ENCODE data around the gene IFT88. TPM values are rescaled to one million over a fixed set of nuclear protein-coding genes. Genes with fewer than 3 reads are reported as not detected.

The IFT88 gene
- total and polyA plus RNA-seq, 2 of the 8 experiments (the other 6 are each of a cell fraction or from before 2014, with no cell fraction given), result 1.7 to 5.8 TPM

DNA sequence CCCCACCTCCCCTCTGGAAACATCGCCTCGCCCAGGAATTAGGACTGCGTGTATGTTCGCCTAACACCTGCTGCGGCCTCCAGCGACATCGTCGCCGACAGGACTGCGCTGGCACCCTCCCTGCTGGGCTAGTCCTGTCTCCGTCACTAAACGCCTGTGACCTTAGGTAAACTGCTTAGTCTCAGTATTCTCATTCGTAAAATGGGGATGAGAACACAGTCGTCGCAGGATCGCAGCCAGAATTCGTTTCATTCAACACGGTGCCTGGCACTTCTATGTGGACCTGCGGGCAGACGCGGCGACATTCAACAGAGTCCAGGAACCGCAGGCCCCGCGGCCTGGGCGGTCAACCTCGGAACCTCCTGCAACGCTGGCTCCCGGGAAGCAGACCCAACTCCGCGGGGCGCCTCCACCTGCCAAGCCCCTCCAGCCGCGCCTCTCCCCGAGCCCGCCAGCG, 41.8 kb upstream of the IFT88 start:
- DNase-seq (ENCODE audit: low read depth in 1 of 2, low spot score in 2 of 2), result peak in 1 of 2 experiments; percentile 77
- CTCF ChIA-PET (ENCODE audit: partially characterized antibody), result no interaction called here
- H3K4me2 ChIP-seq (ENCODE audit: insufficient read depth in 1 of 2, low read depth in 2 of 2, low read length in 2 of 2), result peak overlapping the region; percentile 78 to 99
- H3K56ac ChIP-seq (replicated peaks; ENCODE audit: insufficient read length, low read depth, low read length), result no peak overlapping the region
- H4K91ac ChIP-seq (replicated peaks; ENCODE audit: insufficient read length, low read length), result peak overlapping the region; percentile 56
- H3K36me3 ChIP-seq (ENCODE audit: control insufficient read depth in 2 of 4, insufficient read depth in 4 of 4, low read length in 3 of 4), result no peaks in the 10 kb centered on the region
- POLR2A ChIA-PET (ENCODE audit: partially characterized antibody), result no interaction called here
- H4K5ac ChIP-seq (ENCODE audit: insufficient read length, low read depth, low read length), result no peak overlapping the region
- H2BK15ac ChIP-seq (ENCODE audit: low read length), result no peak overlapping the region
- no peak overlapping the region for H2AK5ac ChIP-seq (ENCODE audit: low read depth, low read length)
- no peak overlapping the region for H2BK120ac ChIP-seq (replicated peaks; ENCODE audit: low read depth, low read length)
- H3K23me2 ChIP-seq (ENCODE audit: low read depth, low read length), result peaks cover 12% of the 10 kb centered on the region
- H4K8ac ChIP-seq (ENCODE audit: extremely low read depth, insufficient read depth, low read length), result no peak overlapping the region
- H3K4me3 ChIP-seq (ENCODE audit: extremely low read depth in 1 of 4, insufficient read depth in 2 of 4, low read depth in 3 of 4, low read length in 4 of 4), result peak overlapping the region; percentile 50 to 69 (median 54)
- no peaks in the 10 kb centered on the region for H4K20me1 ChIP-seq (replicated peaks in 1 of 2; ENCODE audit: control insufficient read depth in 1 of 2, insufficient read depth in 2 of 2, low read length in 2 of 2)
- H3K23ac ChIP-seq (ENCODE audit: insufficient read length), result no peak overlapping the region
- H2BK12ac ChIP-seq (ENCODE audit: low read depth, low read length), result no peak overlapping the region; the same call in 1 of the 2 replicates
- 2% methylated on average over 32 of the region's 37 CpGs; no CpG with 5 or more reads in 1 of the 2 experiments for WGBS, 2 experiments (ENCODE audit: extremely low coverage in 1 of 2, insufficient coverage in 1 of 2, insufficient read length in 1 of 2, insufficient replicate concordance in 2 of 2, low coverage in 1 of 2, low lambda C conversion rate in 2 of 2, missing lambda C conversion rate in 1 of 2)
- H3K4ac ChIP-seq (replicated peaks; ENCODE audit: insufficient read length, low read depth, low read length), result peak overlapping the region; percentile 84
- no peak for FAIRE-seq
- no peak overlapping the region for H3K27ac ChIP-seq (ENCODE audit: low read depth, low read length)
- H3K9me3 ChIP-seq (ENCODE audit: insufficient read depth in 2 of 2, low read depth in 1 of 2, low read length in 1 of 2), result no peaks in the 10 kb centered on the region
- peaks cover 0 to 7% (median 4%) of the 10 kb centered on the region in 4 experiments; a peak in 5 of 7 replicates for H3K4me1 ChIP-seq (replicated peaks in 1 of 4; ENCODE audit: control insufficient read depth in 3 of 4, insufficient read depth in 4 of 4, low read length in 3 of 4)
- H2BK20ac ChIP-seq (ENCODE audit: low read length), result peak overlapping the region; percentile 11; the same call in 1 of the 2 replicates
- peak overlapping the region; percentile 48; the same call in 1 of the 2 replicates for H3K18ac ChIP-seq (ENCODE audit: extremely low read depth, low read length)
- TF ChIP-seq KDM1A (IDR thresholded peaks at IDR 0.05; ENCODE audit: borderline replicate concordance, low read length) (peak; percentile 95), CBX5 (IDR thresholded peaks at IDR 0.05; ENCODE audit: low read depth, low read length) (no peak), ASH2L (IDR thresholded peaks at IDR 0.05; ENCODE audit: low read length) (peak; percentile 40), CTBP2 (IDR thresholded peaks at IDR 0.05; ENCODE audit: borderline replicate concordance, insufficient read depth, insufficient read length, low read length) (no peak), RBBP5 (IDR thresholded peaks at IDR 0.05; ENCODE audit: borderline replicate concordance, low read depth, low read length) (peak; percentile 57; the same call in 1 of the 2 replicates), RXRA (IDR thresholded peaks at IDR 0.05; ENCODE audit: insufficient read depth, low read depth, low read length) (0 out of 2 replicates have a peak, but pooled peaks have one; percentile 33), HDAC6 (IDR thresholded peaks at IDR 0.05; ENCODE audit: low read depth, low read length) (no peak)
- H3K79me2 ChIP-seq (ENCODE audit: control insufficient read depth in 1 of 2, insufficient read depth in 2 of 2, low read length in 2 of 2), result no peaks in the 10 kb centered on the region
- peak overlapping the region; percentile 70; the same call in 1 of the 2 replicates for H2AFZ ChIP-seq (ENCODE audit: low read length)
- no peak overlapping the region for H3K9ac ChIP-seq (replicated peaks in 1 of 4; ENCODE audit: extremely low read depth in 1 of 4, low read depth in 3 of 4, low read length in 3 of 4)
- H3K27me3 ChIP-seq (replicated peaks in 1 of 4; ENCODE audit: control insufficient read depth in 3 of 4, extremely low read depth in 1 of 4, insufficient read depth in 3 of 4, low read length in 3 of 4), result peaks cover 7 to 23% (median 18%) of the 10 kb centered on the region in 4 experiments
- peak overlapping the region; percentile 64; the same call in 1 of the 2 replicates for H2BK5ac ChIP-seq (ENCODE audit: low read depth, low read length)
- no peak overlapping the region for H3K14ac ChIP-seq (ENCODE audit: insufficient read length)
- H3K79me1 ChIP-seq (ENCODE audit: low read depth, low read length), result no peaks in the 10 kb centered on the region; the same call in 1 of the 2 replicates

Measured in H1 (cell line).